A549 (cell line): ENCODE results near the gene ASB7. TPM values are rescaled to one million over a fixed set of nuclear protein-coding genes. Genes with fewer than 3 reads are reported as not detected.

Experiments
- ATAC-seq, 2 experiments: fragments of 200-7000 bp in 1 of 2; fragments of >200 bp in 1 of 2; cut with Nextera tagmentation in 1 of 2; cut with Tn5 transposase in 1 of 2; 3 replicates each; pipeline versions ENCODE4 v1.8.0 to v1.9.1; 2018 to 2020; ENCODE audit warnings: mild to moderate bottlenecking in 1 of 2, moderate library complexity in 1 of 2
- CTCF ChIA-PET: fragments of 300-600 bp; sonication (Branson Sonifier 250); formaldehyde crosslinking; extraction: SDS; loops from one replicate; lab custom pipeline; 2021; ENCODE audit warnings: antibody characterized with exemption, inconsistent platforms; lab: Yijun Ruan, JAX
- POLR2A ChIA-PET: fragments of 350-600 bp; formaldehyde crosslinking; extraction: SDS; loops from one replicate; lab custom pipeline; 2021; ENCODE audit warnings: antibody characterized with exemption, inconsistent platforms; lab: Yijun Ruan, JAX
- DNase-seq, 2 experiments: peaks; one replicate each; pipeline versions ENCODE4 v3.0.0 to v3.0.0-alpha.2; 2011 to 2016; ENCODE audit warnings: low read depth in 1 of 2, low spot score in 1 of 2
- FAIRE-seq: peaks from 2 replicates; lab custom pipeline; 2011; peaks lifted over from hg19 to GRCh38; lab: Jason Lieb, UNC
- H3K27ac ChIP-seq, 2 experiments: fragments of >200 bp; sonication (Bioruptor Twin); formaldehyde crosslinking; 3 replicates each; pipeline ENCODE4 v1.5.1; 2016 to 2017
- H3K4me1 ChIP-seq: fragments of >200 bp; sonication (Bioruptor Twin); formaldehyde crosslinking; 3 replicates; pipeline ENCODE4 v1.6.1; 2016
- H3K4me2 ChIP-seq: fragments of >200 bp; sonication (Bioruptor Twin); formaldehyde crosslinking; 3 replicates; pipeline ENCODE4 v1.6.1; 2016
- H3K4me3 ChIP-seq: fragments of >200 bp; sonication (Bioruptor Twin); formaldehyde crosslinking; 3 replicates; pipeline ENCODE4 v1.5.1; 2016
- H3K9me3 ChIP-seq: fragments of >200 bp; sonication (Bioruptor Twin); formaldehyde crosslinking; 3 replicates; pipeline ENCODE4 v1.6.1; 2016
- ATOH8 ChIP-seq: fragments of 250-450 bp; sonication (Bioruptor Pico); IDR thresholded peaks from 2 replicates; pipeline ENCODE4 v1.5.0; 2020; ENCODE audit warnings: low read depth, mild to moderate bottlenecking, moderate library complexity
- BHLHE40 ChIP-seq: IDR thresholded peaks from 2 replicates; pipeline ENCODE4 v1.6.1; 2012; ENCODE audit warnings: low read depth, low read length, inconsistent platforms
- CHD2 ChIP-seq: fragments of 150-350 bp; IDR thresholded peaks from 2 replicates; pipeline ENCODE4 v1.6.1; 2014; ENCODE audit warnings: low read length; ENCODE audit not compliant: partially characterized antibody
- CHD4 ChIP-seq: fragments of 200-600 bp; sonication (generic); IDR thresholded peaks from 2 replicates; pipeline ENCODE4 v1.6.1; 2016; ENCODE audit warnings: antibody characterized with exemption, mild to moderate bottlenecking, borderline replicate concordance
- CTCF ChIP-seq: fragments of >200 bp; sonication (Bioruptor Twin); formaldehyde crosslinking; IDR thresholded peaks from 3 replicates; pipeline ENCODE4 v1.5.1; 2016
- EHMT2 ChIP-seq: fragments of 200-600 bp; sonication (generic); IDR thresholded peaks from 2 replicates; pipeline ENCODE4 v1.6.1; 2016; ENCODE audit warnings: antibody characterized with exemption, low read depth, mild to moderate bottlenecking, moderate library complexity
- EP300 ChIP-seq, 2 experiments: fragments of >200 bp; sonication (Bioruptor Twin); formaldehyde crosslinking; IDR thresholded peaks; 2 replicates in 1 of 2; 3 replicates in 1 of 2; pipeline ENCODE4 v1.6.1; 2016 to 2017
- FOSL2 ChIP-seq, 2 experiments: fragments of 450-650 bp in 1 of 2; fragments of >200 bp in 1 of 2; sonication (Bioruptor Twin) in 1 of 2; formaldehyde crosslinking; IDR thresholded peaks; 2 replicates each; pipeline versions ENCODE4 v1.5.0 to v1.6.1; 2016 to 2020; ENCODE audit warnings: mild to moderate bottlenecking in 1 of 2, moderate library complexity in 1 of 2
- FOXS1 ChIP-seq: fragments of 250-450 bp; sonication (Bioruptor Pico); IDR thresholded peaks from 2 replicates; pipeline ENCODE4 v1.5.0; 2020; ENCODE audit warnings: mild to moderate bottlenecking, moderate library complexity
- HEYL ChIP-seq: fragments of 250-450 bp; sonication (Bioruptor Pico); IDR thresholded peaks from 2 replicates; pipeline ENCODE4 v1.8.0; 2021; ENCODE audit warnings: mild to moderate bottlenecking, moderate library complexity
- HOXB5 ChIP-seq: fragments of 250-450 bp; sonication (Bioruptor Pico); IDR thresholded peaks from 2 replicates; pipeline ENCODE4 v1.5.0; 2020; ENCODE audit warnings: mild to moderate bottlenecking, moderate library complexity
- KDM5A ChIP-seq: fragments of 200-600 bp; sonication (generic); IDR thresholded peaks from 2 replicates; pipeline ENCODE4 v1.6.1; 2016; ENCODE audit warnings: antibody characterized with exemption, mild to moderate bottlenecking
- NFE2L2 ChIP-seq: fragments of 150-350 bp; conservative IDR thresholded peaks from 2 replicates; pipeline ENCODE4 v1.6.1; 2014; ENCODE audit warnings: low read length
- PBX3 ChIP-seq: IDR thresholded peaks from 2 replicates; pipeline ENCODE4 v1.6.1; 2012
- POLR2A ChIP-seq: IDR thresholded peaks from 2 replicates; pipeline ENCODE4 v1.6.1; 2012; ENCODE audit warnings: mild to moderate bottlenecking, low read length
- RARB ChIP-seq: fragments of 250-450 bp; sonication (Bioruptor Pico); IDR thresholded peaks from 2 replicates; pipeline ENCODE4 v1.8.0; 2021; ENCODE audit warnings: mild to moderate bottlenecking, moderate library complexity
- REST ChIP-seq: fragments of 200-600 bp; sonication (generic); IDR thresholded peaks from 2 replicates; pipeline ENCODE4 v1.6.1; 2016; ENCODE audit warnings: antibody characterized with exemption, mild to moderate bottlenecking, moderate library complexity
- RNF2 ChIP-seq: fragments of 200-600 bp; sonication (generic); IDR thresholded peaks from 2 replicates; pipeline ENCODE4 v1.6.1; 2016; ENCODE audit warnings: low read depth, mild to moderate bottlenecking, antibody characterized with exemption, moderate library complexity, borderline replicate concordance
- SMC3 ChIP-seq: fragments of >200 bp; sonication (Bioruptor Twin); formaldehyde crosslinking; IDR thresholded peaks from 3 replicates; pipeline ENCODE4 v1.6.1; 2018; ENCODE audit warnings: inconsistent platforms
- ZFP36 ChIP-seq: fragments of 450-650 bp; IDR thresholded peaks from 2 replicates; pipeline ENCODE4 v1.6.1; 2014; ENCODE audit warnings: borderline replicate concordance; ENCODE audit not compliant: partially characterized antibody
- WGBS: methylation state at CpG from one replicate; pipeline ENCODE4 v1.1.6; 2017; ENCODE audit errors: missing lambda C conversion rate; 5-methylcytosine and 5-hydroxymethylcytosine counted together
- polyA plus RNA-seq, 4 experiments: library from polyadenylated mRNA; depleted of rRNA in 3 of 4; stranded (reverse); fragments of >200 nt; fragmentation: RNase III in 1 of 4; extraction: RNeasy Plus Mini Kit Qiagen cat#74134 plus additional on column Dnase treatment in 1 of 4; gene quantifications; 2 replicates in 3 of 4; 3 replicates in 1 of 4; pipeline ENCODE4 v1.2.3, GENCODE V29; 2011 to 2017

ASB7 gene
- polyA plus RNA-seq, 2 of the 4 experiments (the other 2 are of a cell fraction) = 9.2 to 21.6 TPM

GRCh38 chr15:100692246-100692645 is 89.9 kb downstream of the ASB7 start:
- POLR2A ChIA-PET = no interaction called here
- Histone ChIP-seq H3K4me3 (no peak overlapping the region), H3K9me3 (0 out of 3 replicates have a peak, but pooled peaks cover 4% of the 10 kb centered on the region), H3K4me2 (no peak overlapping the region), H3K4me1 (0 out of 3 replicates have a peak, but pooled peaks cover 4% of the 10 kb centered on the region), H3K27ac (no peak overlapping the region)
- ATAC-seq (no peak), DNase-seq (no peak), FAIRE-seq (no peak)
- WGBS = 77% methylated on average over 3 of the region's 3 CpGs
- TF ChIP-seq FOXS1 (CRISPR knock-in tag) (no peak), EHMT2 (no peak), RARB (CRISPR knock-in tag) (no peak), FOSL2 (IDR thresholded peaks at IDR 0.05) (no peak), FOSL2 (CRISPR knock-in tag; IDR thresholded peaks at IDR 0.05) (no peak)
- CTCF ChIA-PET = interaction anchor here (1.1 to 2.0 kb wide), 5 partner anchors 10 to 343 kb away, joined by 3 to 8 read pairs (median 5); no protein-coding TSS in a partner anchor

- H3K4me3 ChIP-seq = no peak overlapping the region
- 65% methylated on average over 7 of the region's 7 CpGs for WGBS
- ChIA-PET POLR2A (no interaction called here), CTCF (interaction anchor here (1.1 to 1.7 kb wide), 3 partner anchors 21 to 343 kb away, joined by 3 to 8 read pairs (median 5); no protein-coding TSS in a partner anchor)
- H3K4me1 ChIP-seq = no peaks in the 10 kb centered on the region
- no peak overlapping the region for H3K27ac ChIP-seq
- DNase-seq (no peak), FAIRE-seq (no peak), ATAC-seq (no peak)
- no peak overlapping the region for H3K4me2 ChIP-seq
- no peak for TF ChIP-seq HOXB5
- no peak for TF ChIP-seq HEYL (CRISPR knock-in tag)
- no peak for TF ChIP-seq RNF2
- no peak for TF ChIP-seq ZFP36
- no peak for TF ChIP-seq KDM5A
- TF ChIP-seq NFE2L2 = no peak
- no peak for TF ChIP-seq ATOH8 (CRISPR knock-in tag)
- TF ChIP-seq EP300 (IDR thresholded peaks at IDR 0.05) = no peak
- TF ChIP-seq PBX3 = no peak
- TF ChIP-seq, all 56 proteins: peak for 0
- H3K9me3 ChIP-seq = 0 out of 3 replicates have a peak, but pooled peaks cover 4% of the 10 kb centered on the region
Observed at GRCh38 chr15:100692671-100693070, 90.3 kb downstream of the ASB7 start.

GRCh38 chr15:100693451-100693850 is 91.1 kb downstream of the ASB7 start:
- POLR2A ChIA-PET = no interaction called here
- no peak overlapping the region for H3K27ac ChIP-seq

GRCh38 chr15:100694381-100695021 is 92.1 kb downstream of the ASB7 start:
- no peak for DNase-seq
- Histone ChIP-seq H3K9me3 (0 out of 3 replicates have a peak, but pooled peaks cover 4% of the 10 kb centered on the region), H3K4me2 (no peak overlapping the region), H3K27ac (no peak overlapping the region), H3K4me1 (no peaks in the 10 kb centered on the region), H3K4me3 (no peak overlapping the region)
- peak; percentile 63 for FAIRE-seq
- 69% methylated on average over 4 of the region's 4 CpGs for WGBS
- ChIA-PET POLR2A (no interaction called here), CTCF (interaction anchor here (0.9 to 3.0 kb wide), 4 partner anchors 17 to 179 kb away, joined by 3 to 8 read pairs (median 4); no protein-coding TSS in a partner anchor)
- no peak for ATAC-seq
- TF ChIP-seq REST (no peak), POLR2A (no peak), CHD2 (no peak), CTCF (no peak), ATOH8 (CRISPR knock-in tag) (no peak), NFE2L2 (no peak), SMC3 (no peak), CHD4 (no peak)

More at GRCh38 chr15:100693451-100693850, 91.1 kb downstream of the ASB7 start:
- Histone ChIP-seq H3K4me1 (no peaks in the 10 kb centered on the region), H3K4me2 (no peak overlapping the region), H3K9me3 (0 out of 3 replicates have a peak, but pooled peaks cover 4% of the 10 kb centered on the region), H3K4me3 (no peak overlapping the region)
- no peak for FAIRE-seq
- WGBS = 54% methylated on average over 4 of the region's 4 CpGs
- no peak for ATAC-seq
- no peak for TF ChIP-seq BHLHE40
- CTCF ChIA-PET = interaction anchor here (1.0 to 3.0 kb wide), 3 partner anchors 18 to 180 kb away, joined by 3 to 8 read pairs (median 4); no protein-coding TSS in a partner anchor
- no peak for DNase-seq
